GM12878 (cell line): Measurements from ENCODE around the gene NFE2L2. TPM values are rescaled to one million over a fixed set of nuclear protein-coding genes. Genes with fewer than 3 reads are reported as not detected.

Experiments
- ATF3 ChIP-seq: IDR thresholded peaks from 2 replicates; pipeline ENCODE4 v1.6.1; 2011; ENCODE audit warnings: low read depth, mild to moderate bottlenecking, low read length, moderate library complexity, borderline replicate concordance; ENCODE audit errors: extremely low read depth
- BCL11A ChIP-seq: IDR thresholded peaks from 2 replicates; pipeline ENCODE4 v1.6.1; 2011; ENCODE audit warnings: low read depth, low read length
- CBX3 ChIP-seq: fragments of 200-600 bp; sonication (generic); IDR thresholded peaks from 2 replicates; pipeline ENCODE4 v1.6.1; 2016; ENCODE audit warnings: low read depth, borderline replicate concordance
- CHD2 ChIP-seq: IDR thresholded peaks from 2 replicates; pipeline ENCODE4 v1.6.1; 2011; ENCODE audit warnings: low read depth, low read length, improper control_type of control experiment, borderline replicate concordance
- CHD4 ChIP-seq: fragments of 200-600 bp; sonication (generic); IDR thresholded peaks from 2 replicates; pipeline ENCODE4 v1.6.1; 2016; ENCODE audit warnings: mild to moderate bottlenecking
- CREM ChIP-seq: IDR thresholded peaks from 2 replicates; pipeline ENCODE4 v1.6.1; 2014; ENCODE audit warnings: antibody characterized with exemption, low read depth
- GATAD2B ChIP-seq: fragments of 450-650 bp; conservative IDR thresholded peaks from 2 replicates; pipeline ENCODE4 v1.6.1; 2017; ENCODE audit warnings: low read depth, mild to moderate bottlenecking, moderate library complexity
- HDGF ChIP-seq: fragments of 450-650 bp; IDR thresholded peaks from 2 replicates; pipeline ENCODE4 v1.6.1; 2016; ENCODE audit warnings: antibody characterized with exemption
- IKZF2 ChIP-seq, 2 experiments: fragments of 450-650 bp; IDR thresholded peaks; 2 replicates each; pipeline ENCODE4 v1.6.1; 2017; ENCODE audit warnings: mild to moderate bottlenecking in 2 of 2, moderate library complexity in 2 of 2
- MEF2B ChIP-seq: fragments of 450-650 bp; IDR thresholded peaks from 2 replicates; pipeline ENCODE4 v1.6.1; 2018; ENCODE audit warnings: mild to moderate bottlenecking, moderate library complexity; ENCODE audit not compliant: partially characterized antibody, poor library complexity, severe bottlenecking
- MYC ChIP-seq: IDR thresholded peaks from 2 replicates; pipeline ENCODE4 v1.6.1; 2011; ENCODE audit warnings: mild to moderate bottlenecking, low read length, moderate library complexity, inconsistent platforms; ENCODE audit not compliant: insufficient read depth, insufficient replicate concordance, insufficient read length, severe bottlenecking
- NRF1 ChIP-seq: conservative IDR thresholded peaks from 2 replicates; pipeline ENCODE4 v1.6.1; 2011; ENCODE audit warnings: mild to moderate bottlenecking, low read depth, low read length, improper control_type of control experiment
- PAX5 ChIP-seq: IDR thresholded peaks from 2 replicates; pipeline ENCODE4 v1.6.1; 2011; ENCODE audit warnings: low read depth, low read length, borderline replicate concordance
- POLR2AphosphoS2 ChIP-seq: IDR thresholded peaks from 2 replicates; pipeline ENCODE4 v1.6.1; 2011; ENCODE audit warnings: low read depth, mild to moderate bottlenecking, low read length, improper control_type of control experiment, moderate library complexity
- STAT1 ChIP-seq: fragments of 450-650 bp; conservative IDR thresholded peaks from 2 replicates; pipeline ENCODE4 v1.6.1; 2014; ENCODE audit warnings: antibody characterized with exemption, mild to moderate bottlenecking
- TARDBP ChIP-seq: IDR thresholded peaks from 2 replicates; pipeline ENCODE4 v1.6.1; 2016; ENCODE audit warnings: borderline replicate concordance
- TBL1XR1 ChIP-seq: IDR thresholded peaks from 2 replicates; pipeline ENCODE4 v1.6.1; 2012; ENCODE audit warnings: low read depth, low read length, improper control_type of control experiment
- TCF7 ChIP-seq: IDR thresholded peaks from 2 replicates; pipeline ENCODE4 v1.6.1; 2014; ENCODE audit warnings: antibody characterized with exemption, borderline replicate concordance
- WRNIP1 ChIP-seq: IDR thresholded peaks from 2 replicates; pipeline ENCODE4 v1.6.1; 2011; ENCODE audit warnings: low read depth, low read length, improper control_type of control experiment, borderline replicate concordance
- YY1 ChIP-seq: IDR thresholded peaks from 2 replicates; pipeline ENCODE4 v1.6.1; 2011; ENCODE audit warnings: low read depth, mild to moderate bottlenecking, low read length
- polyA plus RNA-seq, 11 experiments: library from polyadenylated mRNA; depleted of rRNA in 4 of 11; unstranded in 6 of 11; stranded (reverse) in 5 of 11; fragments of >200 nt; fragmentation: Nextera tagmentation in 4 of 11; fragmentation: Illumina TruSeq in 1 of 11; extraction: Ambion mirVana in 4 of 11; extraction: Trizol in 1 of 11; gene quantifications; 1 replicate in 1 of 11; 2 replicates in 10 of 11; pipeline versions ENCODE4 v1.2.1 to v1.2.3, GENCODE V29; 2011 to 2016; ENCODE audit warnings: inconsistent platforms in 2 of 11, missing spikeins in 2 of 11, low read depth in 1 of 11
- total RNA-seq, 4 experiments: library from RNA; depleted of rRNA in 3 of 4; stranded (reverse); fragments of >200 nt in 3 of 4; fragmentation: Illumina TruSeq in 1 of 4; extraction: Trizol in 1 of 4; gene quantifications; 2 replicates each; pipeline versions ENCODE4 v1.2.1 to v1.2.3, GENCODE V29; 2013 to 2021
- TF ChIP-seq, protein P1 (sequence below): IDR thresholded peaks from 2 replicates; pipeline ENCODE4 v1.6.1; 2011; ENCODE audit warnings: borderline replicate concordance, low read depth, mild to moderate bottlenecking, moderate library complexity, mixed read lengths, low read length; ENCODE audit not compliant: insufficient read depth; ENCODE audit errors: extremely low read length
- TF ChIP-seq, protein P2 (sequence below): fragments of 450-650 bp; IDR thresholded peaks from 2 replicates; pipeline ENCODE4 v1.6.1; 2017; ENCODE audit warnings: low read depth, mild to moderate bottlenecking, moderate library complexity

The NFE2L2 gene
- total and polyA plus RNA-seq, 10 of the 15 experiments (the other 5 are each of a cell fraction or from before 2014, with no cell fraction given), result 18.4 to 69.8 (median 37.1) TPM

DNA sequence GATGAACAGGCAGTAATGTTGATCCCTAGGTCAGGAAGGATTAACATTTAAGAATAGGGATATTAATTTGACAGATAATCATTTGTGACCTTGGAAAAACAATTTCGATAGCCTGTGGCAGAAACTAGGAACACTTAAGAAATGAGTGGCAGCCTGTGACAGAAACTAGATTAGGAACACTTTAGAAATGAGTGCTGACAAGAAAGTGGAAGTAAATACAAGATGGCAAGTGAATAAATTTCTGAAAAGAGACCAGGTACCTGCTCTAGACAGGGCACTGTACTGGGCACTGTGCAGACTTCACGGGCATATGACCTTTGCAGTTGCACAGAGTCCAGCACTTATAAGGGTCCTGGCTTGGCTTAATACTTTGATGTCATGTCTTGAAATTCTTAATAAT lies 57.4 kb downstream of the NFE2L2 start (continued):
- TF ChIP-seq HDGF (no peak), WRNIP1 (no peak), YY1 (no peak), BCL11A (peak; percentile 90), GATAD2B (no peak), TARDBP (no peak), IKZF2 (IDR thresholded peaks at IDR 0.05) (peak; percentile 94 to 96), ATF3 (no peak), CREM (peak; percentile 35; the same call in 1 of the 2 replicates), STAT1 (no peak), PAX5 (0 out of 2 replicates have a peak, but pooled peaks have one; percentile 38), MEF2B (no peak), TCF7 (no peak), MYC (no peak), CHD4 (no peak), TBL1XR1 (no peak), CBX3 (no peak), CHD2 (no peak), POLR2AphosphoS2 (no peak), NRF1 (no peak)
- TF ChIP-seq, protein P1, sequence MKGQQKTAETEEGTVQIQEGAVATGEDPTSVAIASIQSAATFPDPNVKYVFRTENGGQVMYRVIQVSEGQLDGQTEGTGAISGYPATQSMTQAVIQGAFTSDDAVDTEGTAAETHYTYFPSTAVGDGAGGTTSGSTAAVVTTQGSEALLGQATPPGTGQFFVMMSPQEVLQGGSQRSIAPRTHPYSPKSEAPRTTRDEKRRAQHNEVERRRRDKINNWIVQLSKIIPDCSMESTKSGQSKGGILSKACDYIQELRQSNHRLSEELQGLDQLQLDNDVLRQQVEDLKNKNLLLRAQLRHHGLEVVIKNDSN, result no peak
- TF ChIP-seq, protein P2, sequence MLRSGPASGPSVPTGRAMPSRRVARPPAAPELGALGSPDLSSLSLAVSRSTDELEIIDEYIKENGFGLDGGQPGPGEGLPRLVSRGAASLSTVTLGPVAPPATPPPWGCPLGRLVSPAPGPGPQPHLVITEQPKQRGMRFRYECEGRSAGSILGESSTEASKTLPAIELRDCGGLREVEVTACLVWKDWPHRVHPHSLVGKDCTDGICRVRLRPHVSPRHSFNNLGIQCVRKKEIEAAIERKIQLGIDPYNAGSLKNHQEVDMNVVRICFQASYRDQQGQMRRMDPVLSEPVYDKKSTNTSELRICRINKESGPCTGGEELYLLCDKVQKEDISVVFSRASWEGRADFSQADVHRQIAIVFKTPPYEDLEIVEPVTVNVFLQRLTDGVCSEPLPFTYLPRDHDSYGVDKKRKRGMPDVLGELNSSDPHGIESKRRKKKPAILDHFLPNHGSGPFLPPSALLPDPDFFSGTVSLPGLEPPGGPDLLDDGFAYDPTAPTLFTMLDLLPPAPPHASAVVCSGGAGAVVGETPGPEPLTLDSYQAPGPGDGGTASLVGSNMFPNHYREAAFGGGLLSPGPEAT, result peak; percentile 84
- TF ChIP-seq, all 136 proteins: peak for 33
